HG03039 (cell line): ENCODE results near the gene EDC4.
"Not testable (repeated sequence)": the region's sequence is repeated elsewhere in the genome, so short reads cannot be mapped to it uniquely, and the experiment has no call there.

Experiments
- ATAC-seq: cut with Tn5 transposase; IDR thresholded peaks from one replicate; pipeline ENCODE4 v1.9.1; 2021; ENCODE audit warnings: mild to moderate bottlenecking, moderate library complexity; ENCODE audit not compliant: unreplicated experiment

EDC4 gene

GRCh38 chr16:67848118-67848517, 24.7 kb upstream of the EDC4 start:
- ATAC-seq = no peak

DNA sequence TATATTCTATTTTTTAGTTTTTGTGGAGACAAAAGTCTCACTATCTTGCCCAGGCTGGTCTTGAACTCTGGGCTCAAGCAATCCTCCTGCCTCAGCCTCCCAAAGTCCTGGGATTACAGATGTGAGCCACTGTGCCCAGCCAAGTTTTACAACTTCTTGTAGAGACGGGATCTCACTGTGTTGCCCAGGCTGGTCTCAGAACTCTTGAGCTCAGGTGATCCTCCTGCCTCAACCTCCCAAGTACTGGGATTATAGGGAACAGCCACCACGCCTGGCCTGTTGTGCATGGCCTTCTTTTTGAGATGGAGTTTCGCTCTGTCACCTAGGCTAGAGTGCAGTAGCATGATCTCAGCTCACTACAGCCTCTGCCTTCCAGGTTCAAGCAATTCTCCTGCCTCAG, 19.2 kb upstream of the EDC4 start:
- no peak for ATAC-seq

- ATAC-seq = no peak
These were observed 17.1 kb upstream of the EDC4 start for GRCh38 chr16:67855789-67856188.

DNA sequence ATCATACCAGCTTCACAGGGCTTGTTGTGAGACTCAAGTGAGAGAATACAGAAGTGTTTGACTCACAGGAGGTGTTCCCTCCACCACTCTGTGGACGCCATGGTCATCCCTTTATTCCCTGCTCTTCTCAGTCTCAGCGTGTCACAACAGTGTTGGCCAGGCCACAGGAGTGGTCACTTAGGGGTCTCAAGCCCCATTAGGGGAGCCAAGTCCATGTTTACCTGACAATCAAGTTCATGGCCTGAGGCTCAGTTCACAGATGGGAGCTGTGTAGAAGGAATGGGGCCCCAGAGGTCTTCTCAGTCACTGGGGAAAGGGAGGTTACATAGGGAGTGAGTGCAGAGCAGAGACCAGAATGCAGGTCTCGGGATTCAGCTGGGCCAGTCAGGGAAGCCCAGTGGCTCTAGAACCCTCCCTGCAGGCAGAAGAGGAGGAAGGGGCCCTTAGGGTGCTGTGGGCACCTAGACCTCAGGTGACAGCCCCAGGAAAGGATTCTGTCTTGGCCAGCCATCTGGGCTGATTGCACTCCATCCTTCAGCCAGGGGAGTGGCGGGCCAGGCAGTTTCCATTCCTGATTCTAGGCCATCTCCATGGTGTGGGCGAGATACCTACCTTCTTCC, 15.8 kb upstream of the EDC4 start:
- ATAC-seq = no peak

- ATAC-seq = no peak
These were observed 15.2 kb upstream of the EDC4 start for GRCh38 chr16:67857547-67858233.

DNA sequence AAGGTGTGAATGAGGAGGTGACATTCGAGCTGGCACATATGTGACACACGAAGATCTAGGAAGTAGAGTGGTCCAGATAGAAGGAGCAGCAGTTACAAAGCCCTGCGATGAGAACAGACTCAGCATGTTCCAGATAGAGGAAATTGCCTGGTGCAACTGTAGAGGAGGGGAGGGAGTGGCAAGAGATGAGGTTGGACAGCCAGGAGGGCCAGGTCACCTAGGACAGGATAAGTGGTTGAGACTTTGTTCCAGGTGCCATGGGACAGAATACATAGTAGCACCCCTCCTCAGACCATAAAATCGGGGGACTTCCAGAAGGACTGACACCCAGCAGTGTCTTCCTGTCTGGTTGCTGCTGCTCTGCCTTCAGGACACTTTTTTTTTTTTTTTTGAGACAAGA, 14.4 kb upstream of the EDC4 start:
- no peak for ATAC-seq

- ATAC-seq = no peak
These were observed 12.1 kb upstream of the EDC4 start for GRCh38 chr16:67860589-67861398.

DNA sequence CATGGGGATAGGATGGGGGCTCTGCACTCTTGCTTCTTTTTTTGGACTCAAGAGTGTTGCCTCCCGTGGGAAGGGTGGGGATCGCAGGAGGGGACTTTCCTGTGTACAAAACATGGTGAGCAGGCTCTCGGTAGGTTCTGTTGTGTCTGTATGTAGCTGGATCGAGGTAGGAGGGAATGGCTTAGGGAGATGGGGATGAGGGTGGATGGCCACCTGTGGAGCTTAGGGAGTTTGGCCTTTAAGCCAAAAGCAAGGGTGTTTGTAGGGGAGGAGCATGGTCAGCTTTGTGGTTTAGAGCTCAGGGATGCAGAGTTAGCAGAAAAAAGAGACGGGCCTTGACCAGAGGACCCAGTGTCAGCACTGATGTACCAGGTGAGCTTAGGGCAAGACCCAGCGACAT, 11.0 kb upstream of the EDC4 start:
- ATAC-seq = no peak

GRCh38 chr16:67862623-67863583, 9.9 kb upstream of the EDC4 start:
- ATAC-seq = no peak

DNA sequence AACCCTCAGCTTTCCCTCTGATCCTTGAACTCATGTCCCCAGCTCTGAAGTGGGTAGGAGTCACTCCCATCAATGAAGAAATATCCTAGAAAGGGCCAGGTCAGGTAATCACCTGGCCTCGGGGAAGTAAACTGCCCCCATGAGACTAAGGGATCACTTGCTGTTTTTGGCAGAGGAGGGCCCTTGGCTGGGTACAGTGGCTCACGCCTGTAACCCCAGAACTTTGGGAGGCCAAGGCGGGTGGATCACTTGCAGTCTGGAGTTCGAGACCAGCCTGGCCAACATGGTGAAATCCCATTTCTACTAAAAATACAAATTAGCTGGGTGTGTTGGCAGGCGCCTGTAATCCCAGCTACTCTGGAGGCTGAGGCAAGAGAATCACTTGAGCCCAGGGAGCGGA, 8.8 kb upstream of the EDC4 start:
- not testable (repeated sequence) for ATAC-seq

- ATAC-seq = no peak
These were observed 8.3 kb upstream of the EDC4 start for GRCh38 chr16:67864594-67864993.

- ATAC-seq = no peak
These were observed 7.5 kb upstream of the EDC4 start for GRCh38 chr16:67865318-67865717.

- ATAC-seq = no peak
These were observed 4.6 kb upstream of the EDC4 start for GRCh38 chr16:67868290-67868689.

DNA sequence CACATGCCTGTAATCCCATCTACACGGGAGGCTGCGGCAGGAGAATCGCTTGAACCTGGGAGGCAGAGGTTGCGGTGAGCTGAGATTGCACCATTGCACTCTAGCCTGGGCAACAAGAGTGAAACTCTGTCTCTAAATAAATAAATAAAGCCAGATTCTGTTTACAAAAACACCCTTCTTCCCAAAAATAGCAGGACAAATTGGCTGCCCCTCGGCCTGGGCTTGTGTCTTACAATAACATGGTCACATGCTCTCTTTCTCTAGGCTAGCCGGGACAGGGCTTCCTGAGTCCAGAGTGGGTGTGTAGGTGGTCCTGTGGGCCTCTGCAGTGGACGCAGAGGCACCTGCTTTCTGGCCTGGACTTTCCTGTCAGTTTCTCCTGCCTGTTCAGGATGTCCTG, 3.2 kb upstream of the EDC4 start:
- no peak for ATAC-seq

- no peak for ATAC-seq
These were observed 1.6 kb upstream of the EDC4 start for GRCh38 chr16:67871256-67871655.

GRCh38 chr16:67872131-67872630, 671 bp upstream of the EDC4 start:
- no peak for ATAC-seq

- ATAC-seq = no peak
These were observed 851 bp downstream of the EDC4 start for GRCh38 chr16:67873435-67874370.

DNA sequence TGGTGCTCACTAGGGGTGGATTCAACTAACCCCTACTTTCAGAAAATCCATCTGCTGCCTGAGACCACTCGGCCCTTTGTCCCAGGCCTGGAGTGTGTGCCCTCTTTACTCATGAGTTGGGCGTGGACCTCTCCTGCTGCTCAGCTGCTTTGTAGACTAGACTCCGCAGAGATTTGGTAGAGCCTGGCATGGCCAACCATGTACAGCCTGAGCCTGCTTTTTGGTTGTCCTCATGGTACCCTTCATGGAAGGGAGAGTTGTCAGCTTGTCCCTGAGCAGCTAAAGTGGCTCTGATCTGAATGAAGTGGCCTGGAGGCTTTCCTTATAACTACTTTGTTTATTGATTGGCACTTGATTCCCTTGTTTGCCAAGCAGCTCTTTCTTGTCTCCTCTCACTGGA, 1.5 kb downstream of the EDC4 start:
- no peak for ATAC-seq

GRCh38 chr16:67877064-67877463, 4.2 kb downstream of the EDC4 start:
- no peak for ATAC-seq

GRCh38 chr16:67878232-67878631, 5.4 kb downstream of the EDC4 start:
- ATAC-seq = no peak
